Anterior cingulate cortex (tissue), 58 donors: ENCODE results near the gene PSMG1.
A peak's percentile ranks its signal among the peaks of the same experiment; 100 is the strongest.
"Not testable (repeated sequence)": the region's sequence is repeated elsewhere in the genome, so short reads cannot be mapped to it uniquely, and the experiment has no call there.

ENCODE experiments used
- DNase-seq, 58 donors: peaks; one replicate each; lab custom pipeline; 2025; lab: John Stamatoyannopoulos, UW

The PSMG1 gene

GRCh38 chr21:39161064-39161463 is 22.2 kb downstream of the PSMG1 start:
- no peak for DNase-seq

- DNase-seq: peak in 1 of 58 donors; percentile 4
These were observed 23.7 kb downstream of the PSMG1 start for GRCh38 chr21:39159342-39160063.

GRCh38 chr21:39157241-39157640 is 26.0 kb downstream of the PSMG1 start:
- not testable (repeated sequence) for DNase-seq

GRCh38 chr21:39156024-39156423 is 27.2 kb downstream of the PSMG1 start:
- no peak for DNase-seq

GRCh38 chr21:39155578-39155977 is 27.7 kb downstream of the PSMG1 start:
- no peak for DNase-seq

GRCh38 chr21:39153842-39154241 is 29.4 kb downstream of the PSMG1 start:
- no peak for DNase-seq

- no peak for DNase-seq
These were observed 29.9 kb downstream of the PSMG1 start for GRCh38 chr21:39153373-39153772.

GRCh38 chr21:39152271-39152670 is 31.0 kb downstream of the PSMG1 start:
- no peak for DNase-seq

GRCh38 chr21:39150877-39151276 is 32.4 kb downstream of the PSMG1 start:
- DNase-seq: no peak

- no peak for DNase-seq
These were observed 32.9 kb downstream of the PSMG1 start for GRCh38 chr21:39150316-39150715.

GRCh38 chr21:39149882-39150281 is 33.4 kb downstream of the PSMG1 start:
- DNase-seq: no peak

GRCh38 chr21:39148975-39149374 is 34.3 kb downstream of the PSMG1 start:
- no peak for DNase-seq

GRCh38 chr21:39144191-39144590 is 39.1 kb downstream of the PSMG1 start:
- DNase-seq: no peak

GRCh38 chr21:39142972-39143371 is 40.3 kb downstream of the PSMG1 start:
- no peak for DNase-seq

GRCh38 chr21:39141502-39141901 is 41.7 kb downstream of the PSMG1 start:
- no peak for DNase-seq

GRCh38 chr21:39137248-39138178 is 45.7 kb downstream of the PSMG1 start:
- no peak for DNase-seq

- DNase-seq: no peak
These were observed 46.5 kb downstream of the PSMG1 start for GRCh38 chr21:39136711-39137110.

- DNase-seq: peak in 2 of 58 donors; percentile 7 to 28
These were observed 47.1 kb downstream of the PSMG1 start for GRCh38 chr21:39136138-39136537.

- no peak for DNase-seq
These were observed 48.9 kb downstream of the PSMG1 start for GRCh38 chr21:39134288-39134810.

GRCh38 chr21:39132248-39132647 is 51.0 kb downstream of the PSMG1 start:
- no peak for DNase-seq

- no peak for DNase-seq
These were observed 51.5 kb downstream of the PSMG1 start for GRCh38 chr21:39131791-39132190.
